Measurements from ENCODE around the gene DCBLD2. TPM values are rescaled to one million over a fixed set of nuclear protein-coding genes. Genes with fewer than 3 reads are reported as not detected.

DCBLD2 gene
- total RNA-seq, 1 experiment from 2014 or later, result 33.6 TPM

DNA sequence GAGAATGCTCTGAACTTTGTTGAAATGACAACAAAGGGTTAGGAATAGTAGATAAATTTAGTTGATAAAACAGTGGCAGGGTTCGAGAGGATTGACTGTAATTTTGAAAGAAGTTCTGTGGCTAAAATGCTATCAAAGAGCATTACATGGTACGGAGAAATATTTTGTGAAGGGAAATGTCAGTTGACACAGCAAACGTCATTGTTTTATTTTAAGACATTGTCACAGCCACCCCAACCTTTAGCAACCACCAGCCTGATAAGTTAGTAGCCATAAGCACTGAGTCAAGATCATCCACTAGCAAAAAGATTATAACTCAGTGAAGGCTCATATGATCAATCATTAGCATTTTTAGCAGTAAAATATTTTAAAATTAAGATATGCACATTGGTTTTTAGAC lies 147.0 kb downstream of the DCBLD2 start:
- no peaks in the 10 kb centered on the region for H3K9me3 ChIP-seq (ENCODE audit: low read depth, low read length, poor library complexity, severe bottlenecking)
- intact Hi-C loops (cut with micrococcal nuclease; ENCODE audit: unreplicated experiment), result no loop called here
- ChIA-PET CTCF (no interaction called here), POLR2A (ENCODE audit: low non-redundant PET) (no interaction called here)
- no peaks in the 10 kb centered on the region for H3K27me3 ChIP-seq (replicated peaks; ENCODE audit: insufficient read depth, low read depth, low read length, poor library complexity)
- no peak overlapping the region for H3K4me3 ChIP-seq (ENCODE audit: low read depth, low read length, poor library complexity, severe bottlenecking)
- no peak for DNase-seq (ENCODE audit: low spot score)
- H3K36me3 ChIP-seq (ENCODE audit: insufficient read depth, low read length, poor library complexity, severe bottlenecking), result no peaks in the 10 kb centered on the region
- H3K27ac ChIP-seq (ENCODE audit: low read depth, low read length, poor library complexity, severe bottlenecking), result no peak overlapping the region
- H3K4me1 ChIP-seq (ENCODE audit: insufficient read depth, low read length, poor library complexity, severe bottlenecking), result no peaks in the 10 kb centered on the region
- BruUV-seq (replicated peaks), result no TSS peak
- TF ChIP-seq EZH2 (IDR thresholded peaks at IDR 0.05; ENCODE audit: borderline replicate concordance, low read depth, low read length, poor library complexity, severe bottlenecking), result no peak
- TF ChIP-seq CTCF (conservative IDR thresholded peaks at IDR 0.05; ENCODE audit: low read depth, low read length), result no peak

DNA sequence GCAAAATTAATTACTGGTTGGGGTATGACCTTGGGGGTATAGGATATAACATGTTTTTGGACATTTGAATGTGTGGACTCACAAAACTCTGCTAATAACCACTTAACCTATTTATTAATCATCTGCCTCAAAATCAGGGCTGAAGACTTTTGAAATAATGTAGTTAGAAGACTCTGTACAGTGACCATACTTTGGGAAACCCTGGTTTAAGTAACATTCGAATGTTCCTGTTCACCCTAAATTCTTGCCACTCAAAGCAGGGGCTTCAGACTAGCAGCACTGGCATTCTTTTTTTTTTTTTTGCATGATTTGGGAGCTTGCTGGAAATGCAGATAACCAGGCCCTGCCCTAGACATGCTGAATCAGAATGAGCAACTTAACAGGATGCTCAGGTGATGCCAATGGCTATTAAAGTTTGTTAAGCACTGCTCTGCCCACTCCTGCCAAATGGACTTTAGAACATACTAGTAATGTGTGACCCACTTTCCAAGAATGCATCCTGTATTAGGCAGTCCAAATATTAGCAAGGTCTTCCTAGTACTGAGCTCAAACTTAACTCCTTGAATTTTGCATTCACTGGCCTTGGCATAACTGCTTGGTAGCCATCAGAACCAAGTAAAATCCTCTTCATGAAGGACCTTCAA lies 151.1 kb downstream of the DCBLD2 start:
- Histone ChIP-seq H3K27ac (ENCODE audit: low read depth, low read length, poor library complexity, severe bottlenecking) (no peak overlapping the region), H3K27me3 (replicated peaks; ENCODE audit: insufficient read depth, low read depth, low read length, poor library complexity) (no peaks in the 10 kb centered on the region), H3K9me3 (ENCODE audit: low read depth, low read length, poor library complexity, severe bottlenecking) (no peaks in the 10 kb centered on the region), H3K4me3 (ENCODE audit: low read depth, low read length, poor library complexity, severe bottlenecking) (no peak overlapping the region), H3K36me3 (ENCODE audit: insufficient read depth, low read length, poor library complexity, severe bottlenecking) (no peaks in the 10 kb centered on the region), H3K4me1 (ENCODE audit: insufficient read depth, low read length, poor library complexity, severe bottlenecking) (no peaks in the 10 kb centered on the region)
- DNase-seq (ENCODE audit: low spot score), result no peak
- BruUV-seq (replicated peaks), result no TSS peak
- intact Hi-C loops (cut with micrococcal nuclease; ENCODE audit: unreplicated experiment), result no loop called here
- ChIA-PET POLR2A (ENCODE audit: low non-redundant PET) (no interaction called here), CTCF (no interaction called here)
- TF ChIP-seq EZH2 (IDR thresholded peaks at IDR 0.05; ENCODE audit: borderline replicate concordance, low read depth, low read length, poor library complexity, severe bottlenecking) (no peak), CTCF (conservative IDR thresholded peaks at IDR 0.05; ENCODE audit: low read depth, low read length) (no peak)

GRCh38 chr3:98746882-98747281 lies 154.6 kb downstream of the DCBLD2 start:
- Histone ChIP-seq H3K27me3 (replicated peaks; ENCODE audit: insufficient read depth, low read depth, low read length, poor library complexity) (no peaks in the 10 kb centered on the region), H3K4me1 (ENCODE audit: insufficient read depth, low read length, poor library complexity, severe bottlenecking) (no peaks in the 10 kb centered on the region), H3K27ac (ENCODE audit: low read depth, low read length, poor library complexity, severe bottlenecking) (no peak overlapping the region), H3K4me3 (ENCODE audit: low read depth, low read length, poor library complexity, severe bottlenecking) (no peak overlapping the region), H3K36me3 (ENCODE audit: insufficient read depth, low read length, poor library complexity, severe bottlenecking) (no peaks in the 10 kb centered on the region), H3K9me3 (ENCODE audit: low read depth, low read length, poor library complexity, severe bottlenecking) (no peaks in the 10 kb centered on the region)
- no peak for DNase-seq (ENCODE audit: low spot score)
- intact Hi-C loops (cut with micrococcal nuclease; ENCODE audit: unreplicated experiment), result no loop called here
- CTCF ChIA-PET, result no interaction called here
- no TSS peak for BruUV-seq (replicated peaks)
- POLR2A ChIA-PET (ENCODE audit: low non-redundant PET), result no interaction called here
- TF ChIP-seq CTCF (conservative IDR thresholded peaks at IDR 0.05; ENCODE audit: low read depth, low read length), result no peak
- TF ChIP-seq EZH2 (IDR thresholded peaks at IDR 0.05; ENCODE audit: borderline replicate concordance, low read depth, low read length, poor library complexity, severe bottlenecking), result no peak
